Kidney epithelial cell (primary cell): Measurements from ENCODE around the gene KHDC4. TPM values are rescaled to one million over a fixed set of nuclear protein-coding genes. Genes with fewer than 3 reads are reported as not detected.

ENCODE experiments used
- DNase-seq: peaks from one replicate; pipeline ENCODE4 v3.0.0-alpha.2; 2010; ENCODE audit warnings: low read depth
- H3K27me3 ChIP-seq: 2 replicates; pipeline ENCODE4 v1.6.0; 2011; ENCODE audit warnings: low read length; ENCODE audit not compliant: control insufficient read depth, insufficient read depth
- H3K36me3 ChIP-seq: 2 replicates; pipeline ENCODE4 v1.5.1; 2011; ENCODE audit warnings: low read length; ENCODE audit not compliant: control insufficient read depth, insufficient read depth
- H3K4me3 ChIP-seq: 2 replicates; pipeline ENCODE4 v1.5.1; 2011; ENCODE audit warnings: low read depth, mild to moderate bottlenecking, control low read depth, low read length
- total RNA-seq: library from RNA; depleted of rRNA; stranded (reverse); fragments of >200 nt; gene quantifications from 2 replicates; pipeline ENCODE4 v1.2.3, GENCODE V29; 2015
- TF ChIP-seq, protein P1 (sequence below): IDR thresholded peaks from 2 replicates; pipeline ENCODE4 v1.5.1; 2011; ENCODE audit warnings: mild to moderate bottlenecking, moderate library complexity, low read length, control low read depth, inconsistent platforms; ENCODE audit not compliant: insufficient read depth, poor library complexity, severe bottlenecking

Gene KHDC4
- 31.5 and 32.2 TPM in 2 replicates for total RNA-seq

DNA sequence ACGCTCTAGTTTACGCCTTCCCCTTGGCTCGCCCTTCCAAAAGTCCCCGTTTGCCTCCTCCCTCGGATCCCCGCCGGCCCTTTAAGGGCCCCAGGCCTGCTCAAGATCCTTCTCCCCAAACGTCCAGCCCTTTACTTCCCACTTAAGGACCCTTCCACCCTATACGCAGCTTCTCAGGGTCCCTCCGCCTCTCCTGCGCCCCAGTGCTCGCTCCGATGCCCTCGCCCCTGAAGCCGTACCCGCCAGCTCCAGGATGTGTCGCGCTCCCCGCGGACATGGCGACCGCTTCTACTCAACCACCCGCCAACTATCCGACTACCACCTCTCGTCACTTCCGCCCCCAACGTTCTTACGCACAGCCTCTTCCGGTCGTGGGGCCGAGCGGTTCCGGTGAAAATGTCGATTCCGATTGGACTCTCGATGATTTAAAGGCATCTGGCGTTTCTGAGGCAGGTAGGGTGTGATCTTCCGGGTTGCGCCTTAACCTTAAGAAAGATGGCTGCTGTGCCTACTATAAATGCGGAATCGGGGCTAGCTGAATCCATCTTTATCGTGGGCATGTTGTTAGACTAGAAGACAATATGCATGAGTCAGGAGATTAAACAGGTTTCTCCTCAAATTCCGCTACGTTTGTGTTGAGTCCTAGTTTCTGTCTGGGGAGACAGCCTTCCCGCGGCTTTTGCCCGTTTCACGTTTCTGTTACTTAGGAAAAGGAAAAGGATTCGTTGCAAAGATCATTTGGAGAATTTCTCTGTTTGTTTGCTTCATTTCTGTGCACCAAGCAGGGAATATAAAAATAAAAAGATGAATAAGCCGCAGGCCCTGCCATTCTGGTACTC is at the start of gene KHDC4:
Gene KHDC4, minus strand, starts transcription at position 317 of the 839 bp plus-strand sequence. Its CDS starts 40 bp downstream, at position 277.
- TF ChIP-seq, protein P1, sequence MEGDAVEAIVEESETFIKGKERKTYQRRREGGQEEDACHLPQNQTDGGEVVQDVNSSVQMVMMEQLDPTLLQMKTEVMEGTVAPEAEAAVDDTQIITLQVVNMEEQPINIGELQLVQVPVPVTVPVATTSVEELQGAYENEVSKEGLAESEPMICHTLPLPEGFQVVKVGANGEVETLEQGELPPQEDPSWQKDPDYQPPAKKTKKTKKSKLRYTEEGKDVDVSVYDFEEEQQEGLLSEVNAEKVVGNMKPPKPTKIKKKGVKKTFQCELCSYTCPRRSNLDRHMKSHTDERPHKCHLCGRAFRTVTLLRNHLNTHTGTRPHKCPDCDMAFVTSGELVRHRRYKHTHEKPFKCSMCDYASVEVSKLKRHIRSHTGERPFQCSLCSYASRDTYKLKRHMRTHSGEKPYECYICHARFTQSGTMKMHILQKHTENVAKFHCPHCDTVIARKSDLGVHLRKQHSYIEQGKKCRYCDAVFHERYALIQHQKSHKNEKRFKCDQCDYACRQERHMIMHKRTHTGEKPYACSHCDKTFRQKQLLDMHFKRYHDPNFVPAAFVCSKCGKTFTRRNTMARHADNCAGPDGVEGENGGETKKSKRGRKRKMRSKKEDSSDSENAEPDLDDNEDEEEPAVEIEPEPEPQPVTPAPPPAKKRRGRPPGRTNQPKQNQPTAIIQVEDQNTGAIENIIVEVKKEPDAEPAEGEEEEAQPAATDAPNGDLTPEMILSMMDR = no peak
- H3K27me3 ChIP-seq = no peaks in the 10 kb centered on the region
- DNase-seq = peak; percentile 98
- H3K36me3 ChIP-seq = peaks cover 1% of the 10 kb centered on the region
- peak within 1 kb of the TSS; percentile 73 for H3K4me3 ChIP-seq

DNA sequence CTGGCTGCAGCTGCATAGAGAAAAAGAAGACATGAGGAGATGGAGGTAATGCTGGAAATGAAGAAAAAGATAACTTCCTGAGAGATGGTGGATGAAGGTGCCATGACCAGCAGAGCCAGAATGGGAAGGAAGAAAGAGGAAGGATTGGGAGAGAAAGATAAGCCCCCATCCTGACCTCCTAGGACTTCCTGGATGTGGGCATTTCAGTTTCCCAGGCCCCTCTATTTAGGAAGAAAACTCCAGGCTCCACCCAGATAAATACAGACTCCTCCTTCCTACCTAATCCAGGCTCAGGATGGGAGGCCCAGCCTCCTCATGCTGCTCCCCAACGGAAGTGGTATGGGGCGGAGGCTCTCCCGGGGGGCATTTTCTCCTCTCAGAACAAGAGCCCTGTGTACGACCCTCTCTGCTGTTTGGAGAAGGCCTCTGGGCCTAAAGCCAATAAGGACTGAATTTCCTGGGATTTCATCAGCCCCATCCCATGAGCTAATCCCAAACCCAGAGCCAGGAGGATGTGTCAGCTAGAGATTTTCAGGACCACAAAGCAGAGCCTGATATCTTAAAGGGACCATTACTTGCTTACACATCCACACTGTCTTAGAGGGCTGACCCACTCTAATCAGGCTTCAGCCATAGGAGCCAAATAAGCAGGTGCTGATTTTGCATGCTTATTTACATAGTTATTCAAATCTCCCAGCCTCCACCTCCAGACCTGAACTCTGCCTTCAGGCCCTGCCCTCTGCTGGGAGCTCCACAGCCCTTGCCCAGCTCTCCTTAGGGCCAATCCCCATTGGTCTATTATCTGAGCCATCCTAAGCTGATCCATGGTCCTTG is 49.2 kb upstream of the KHDC4 start:
- no peak for DNase-seq
- no peaks in the 10 kb centered on the region for H3K27me3 ChIP-seq
- H3K36me3 ChIP-seq = no peaks in the 10 kb centered on the region
- TF ChIP-seq, protein P1 = no peak
- peak overlapping the region; percentile 14 for H3K4me3 ChIP-seq

DNA sequence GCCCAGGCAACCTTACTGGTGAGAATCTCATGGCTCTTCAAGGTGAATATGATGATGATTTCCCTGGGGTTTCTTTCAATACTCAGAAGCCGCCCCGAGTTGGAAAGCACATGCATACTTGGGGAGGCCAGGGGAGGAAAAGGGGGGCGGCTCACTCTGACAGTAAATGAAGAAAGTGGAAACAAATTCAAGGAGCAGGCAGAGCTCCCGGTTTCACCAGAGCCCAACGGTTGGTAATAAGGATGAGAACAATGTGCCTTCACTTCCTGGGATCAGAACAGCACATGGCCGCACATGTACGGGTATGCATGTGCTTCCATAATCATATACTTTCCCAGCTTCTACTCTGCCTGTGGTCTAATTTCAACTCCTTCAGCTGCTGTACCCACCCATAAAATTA is 47.9 kb upstream of the KHDC4 start:
- no peak for DNase-seq
- no peak overlapping the region for H3K4me3 ChIP-seq
- TF ChIP-seq, protein P1 = no peak
- H3K36me3 ChIP-seq = no peaks in the 10 kb centered on the region
- H3K27me3 ChIP-seq = no peaks in the 10 kb centered on the region

DNA sequence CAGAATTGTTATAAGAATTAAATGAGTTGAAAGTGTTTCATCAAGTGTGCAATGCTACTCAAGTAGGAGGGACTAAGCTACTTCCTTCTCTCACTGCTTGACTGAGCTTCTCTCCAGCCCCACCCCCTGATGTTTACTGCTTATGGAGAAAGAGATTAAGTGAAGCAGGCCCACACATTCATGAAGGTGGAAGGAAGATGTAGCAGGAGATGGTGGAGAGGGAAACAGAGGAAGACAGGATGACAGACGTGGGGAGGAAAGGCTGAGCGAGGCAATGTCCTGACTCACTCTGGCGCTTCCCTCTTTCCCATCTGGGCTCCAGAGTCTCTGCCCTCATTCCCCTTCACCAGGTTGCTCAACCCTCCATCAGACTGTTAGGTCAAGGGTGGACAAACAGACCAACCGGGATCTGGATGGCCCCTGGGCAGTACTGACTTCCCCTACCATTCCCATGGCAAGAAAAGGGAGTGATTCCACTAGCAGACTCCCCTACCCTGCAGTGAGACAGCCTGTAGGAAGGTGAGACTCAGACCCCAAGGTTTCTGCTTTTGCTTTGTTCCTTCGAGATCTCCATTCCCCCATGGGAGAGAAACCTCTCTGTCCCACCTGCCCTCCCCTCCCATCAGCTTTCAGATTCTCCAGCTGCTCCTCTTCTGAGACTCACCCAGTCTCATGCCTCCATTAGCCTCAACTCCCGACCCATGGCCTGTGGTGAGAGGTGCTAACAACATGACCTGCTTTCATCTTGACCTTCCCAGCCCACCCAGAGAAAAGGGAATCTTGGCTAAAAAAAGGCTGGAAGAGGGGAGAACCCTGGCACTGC is 47.3 kb upstream of the KHDC4 start:
- TF ChIP-seq, protein P1 = no peak
- DNase-seq = no peak
- Histone ChIP-seq H3K4me3 (no peak overlapping the region), H3K27me3 (no peaks in the 10 kb centered on the region), H3K36me3 (no peaks in the 10 kb centered on the region)

DNA sequence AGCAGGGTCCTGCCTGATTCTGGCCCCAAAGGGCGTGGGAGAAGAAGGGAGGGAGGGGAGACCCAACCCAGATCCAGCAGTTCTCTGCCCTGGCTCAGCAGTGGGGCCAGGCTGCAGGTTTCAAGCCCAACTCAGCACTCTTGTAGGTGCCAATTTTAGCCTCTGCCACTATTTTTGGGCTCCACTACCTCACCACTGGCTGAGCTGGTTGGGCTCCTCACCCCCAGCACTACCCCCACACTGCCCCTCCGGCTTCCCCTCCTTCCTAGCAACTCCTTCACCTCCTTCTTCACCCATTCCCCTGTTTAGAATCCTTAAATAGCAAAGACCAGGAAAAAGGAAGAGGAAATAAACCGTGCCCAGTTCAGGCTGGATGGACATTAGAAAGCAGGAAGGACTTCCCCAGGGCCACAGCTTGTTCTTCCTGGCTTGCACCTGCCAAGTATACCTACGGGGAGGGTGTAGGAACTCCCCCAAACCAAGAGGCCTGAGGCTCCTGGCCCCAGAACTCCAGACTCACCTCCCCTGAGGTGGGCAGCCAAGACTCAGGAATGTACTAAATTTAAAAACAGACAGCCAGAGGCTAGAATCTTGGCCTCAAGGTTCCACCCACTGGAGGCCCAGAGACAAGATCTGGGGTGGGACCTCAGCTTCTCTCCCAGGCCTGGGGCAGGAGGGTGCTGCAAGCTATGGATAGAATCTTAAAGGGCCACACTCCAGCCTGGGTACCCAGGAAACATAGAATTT is 45.6 kb upstream of the KHDC4 start:
- TF ChIP-seq, protein P1 = no peak
- H3K36me3 ChIP-seq = no peaks in the 10 kb centered on the region
- peak overlapping the region; percentile 84 for H3K4me3 ChIP-seq
- H3K27me3 ChIP-seq = no peaks in the 10 kb centered on the region
- DNase-seq = no peak
